ENCODE results near the gene BMERB1.
"Not testable (repeated sequence)": the region's sequence is repeated elsewhere in the genome, so short reads cannot be mapped to it uniquely, and the experiment has no call there.

Gene BMERB1

DNA sequence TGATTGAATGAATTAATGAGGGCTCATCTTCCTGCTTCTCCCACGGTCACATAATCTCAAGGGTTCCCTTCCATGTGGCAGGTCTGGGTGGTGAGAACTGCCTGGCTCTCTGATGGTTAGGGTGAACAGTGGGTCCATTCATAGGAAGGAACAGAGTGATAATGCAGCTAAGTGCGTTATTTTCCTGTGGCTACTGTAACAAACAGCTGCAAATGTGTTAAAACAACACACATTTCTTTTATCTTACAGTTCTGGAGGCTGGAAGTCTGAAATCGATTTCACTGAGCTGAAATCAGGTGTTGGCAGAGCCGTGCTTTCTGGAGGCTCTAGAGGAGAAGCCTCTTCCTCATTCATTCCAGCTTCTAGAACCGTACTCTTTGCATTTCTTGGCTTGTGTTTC, 95.3 kb downstream of the BMERB1 start:
- no peak for DNase-seq

DNA sequence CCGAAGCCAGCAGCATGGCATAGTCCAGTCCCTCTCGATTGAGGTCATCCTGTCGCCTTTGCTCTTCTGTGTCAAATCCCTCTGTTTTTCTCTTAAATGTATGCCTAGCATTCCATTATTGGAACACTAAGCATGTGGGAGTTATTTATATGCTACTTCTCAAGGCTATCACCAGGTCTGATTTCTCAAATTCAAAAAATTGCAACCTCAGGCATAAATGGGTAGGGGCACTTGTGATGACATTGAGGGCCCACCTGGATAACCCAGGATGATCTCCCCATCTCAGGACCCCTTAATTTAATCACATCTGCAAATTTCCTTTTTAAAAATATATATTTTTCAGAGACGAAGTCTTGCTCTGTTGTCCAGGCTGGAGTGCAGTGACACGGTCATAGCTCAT, 95.7 kb downstream of the BMERB1 start:
- no peak for DNase-seq

DNA sequence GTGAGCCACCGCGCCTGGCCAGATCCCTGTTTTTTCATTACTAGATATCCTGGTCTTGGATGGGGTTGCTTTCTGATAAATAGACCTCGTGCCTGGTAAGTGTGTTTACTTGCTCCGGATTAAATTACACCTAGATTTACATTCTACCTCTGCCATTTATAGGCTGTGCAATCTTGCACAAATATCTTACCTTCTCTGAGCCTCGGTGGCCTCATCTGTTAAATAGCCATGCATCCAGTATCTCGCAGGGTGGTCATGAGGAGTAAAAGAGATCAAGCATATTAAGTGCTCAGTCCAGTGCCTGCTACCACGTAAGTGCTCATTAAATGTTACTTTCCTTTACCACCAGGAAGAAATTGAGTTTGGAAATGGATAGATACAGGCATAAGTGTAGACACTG, 98.4 kb downstream of the BMERB1 start:
- DNase-seq = no peak

GRCh38 chr16:15533386-15533785, 99.0 kb downstream of the BMERB1 start:
- DNase-seq = no peak

DNA sequence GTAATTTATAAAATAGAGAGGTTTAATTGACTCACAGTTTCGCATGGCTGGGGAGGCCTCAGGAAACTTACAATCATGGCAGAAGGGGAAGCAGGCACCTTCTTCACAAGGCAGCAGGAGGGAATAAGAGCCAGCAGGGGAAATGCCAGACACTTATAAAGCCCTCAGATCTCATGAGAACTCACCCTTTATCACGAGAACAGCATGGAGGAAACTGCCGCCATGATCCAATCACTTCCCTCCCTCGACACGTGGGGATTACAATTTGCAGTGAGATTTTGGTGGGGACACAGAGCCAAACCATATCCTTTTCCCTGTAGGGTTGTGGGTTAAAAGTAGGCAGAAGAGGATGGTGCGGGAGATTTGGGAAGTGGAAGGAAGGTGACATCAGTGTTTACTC, 101.4 kb downstream of the BMERB1 start:
- DNase-seq = no peak

DNA sequence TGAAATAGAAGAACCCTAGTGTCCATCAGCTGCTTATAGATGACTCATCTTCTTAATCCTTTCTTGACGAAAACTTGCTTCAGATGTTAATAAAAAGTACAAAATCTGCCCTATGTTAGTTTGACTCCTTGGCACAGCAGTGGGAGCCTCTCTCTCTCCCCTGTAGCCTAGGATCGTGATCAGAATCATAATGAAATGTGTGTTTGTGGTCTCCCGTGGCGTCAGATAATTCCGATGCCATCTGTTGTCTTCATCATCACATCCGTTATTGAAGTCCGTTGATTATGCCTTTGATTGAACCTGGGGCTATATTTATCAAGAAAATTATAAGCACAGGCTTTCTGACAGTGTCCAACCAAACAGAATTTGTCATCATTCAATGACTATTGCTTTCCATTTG, 102.5 kb downstream of the BMERB1 start:
- no peak for DNase-seq

DNA sequence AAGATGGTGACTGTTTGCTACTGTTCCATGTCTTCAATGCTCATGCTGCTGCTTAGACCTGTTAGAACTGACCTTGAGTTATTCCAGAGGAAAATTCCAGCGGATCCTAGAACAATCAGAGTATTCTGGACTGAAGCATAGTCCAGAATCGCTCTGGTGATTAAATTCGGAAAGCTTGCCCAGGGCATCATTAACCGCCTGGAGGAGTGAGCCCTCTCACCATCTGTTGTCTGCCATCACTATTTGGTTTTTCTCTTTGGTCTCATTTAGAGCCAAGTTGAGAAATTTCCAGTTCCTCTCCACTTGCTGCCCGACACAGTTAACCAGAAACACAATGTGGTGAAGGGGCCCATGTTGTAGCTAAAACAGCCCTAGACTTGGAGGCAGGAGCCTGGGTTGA, 104.1 kb downstream of the BMERB1 start:
- no peak for DNase-seq

- no peak for DNase-seq
These were observed 104.8 kb downstream of the BMERB1 start for GRCh38 chr16:15539197-15539596.

- DNase-seq = no peak
These were observed 107.9 kb downstream of the BMERB1 start for GRCh38 chr16:15542261-15542660.

DNA sequence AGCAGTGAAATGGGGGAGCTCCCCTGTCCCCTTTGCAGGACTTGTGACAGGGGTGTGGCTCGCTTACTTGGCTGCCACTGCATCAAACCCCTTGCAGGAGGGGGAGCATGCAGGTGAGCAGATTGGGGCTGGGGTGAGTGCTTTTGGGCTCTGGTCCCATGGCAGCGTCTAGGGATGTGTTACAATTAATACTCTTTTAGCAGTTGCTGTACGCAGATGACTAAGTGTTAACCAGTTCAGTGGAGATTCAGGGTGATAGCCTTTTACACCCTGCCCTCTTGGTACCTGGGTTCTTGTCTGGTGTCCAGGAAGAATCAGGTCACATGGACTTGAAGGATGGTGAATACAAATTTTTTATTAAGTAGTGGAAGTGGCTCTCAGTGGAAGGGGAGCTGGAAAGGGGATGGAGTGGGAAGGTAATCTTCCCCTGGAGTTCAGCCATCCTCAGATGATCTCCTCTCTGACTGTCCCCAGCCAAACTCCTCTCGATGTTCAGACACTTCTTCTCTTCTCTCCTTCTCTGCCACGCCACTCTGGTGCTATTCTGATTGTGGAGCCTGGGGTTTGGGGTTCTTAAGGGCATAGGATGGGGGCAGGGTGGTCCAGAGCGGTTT, 108.5 kb downstream of the BMERB1 start:
- no peak for DNase-seq

DNA sequence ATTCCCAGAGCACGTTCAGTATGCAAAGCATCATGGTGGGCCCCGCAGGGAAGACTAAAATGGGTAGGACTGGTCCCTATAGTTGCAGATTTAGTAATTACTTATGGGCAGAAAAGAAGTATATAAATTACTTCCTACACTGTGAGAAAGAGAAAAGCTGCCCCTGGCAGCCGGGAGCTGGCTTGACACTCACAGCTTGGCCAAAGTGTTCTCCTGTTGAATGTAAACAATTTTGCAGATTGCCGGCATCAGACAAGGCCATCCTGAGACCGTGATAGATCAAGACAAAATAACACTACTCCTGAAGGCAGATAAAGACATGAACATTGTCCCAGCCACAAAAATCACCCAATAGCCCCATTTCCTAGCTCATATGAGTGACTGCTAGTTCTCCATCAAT, 110.0 kb downstream of the BMERB1 start:
- DNase-seq = no peak

- DNase-seq = no peak
These were observed 111.2 kb downstream of the BMERB1 start for GRCh38 chr16:15545544-15545943.

DNA sequence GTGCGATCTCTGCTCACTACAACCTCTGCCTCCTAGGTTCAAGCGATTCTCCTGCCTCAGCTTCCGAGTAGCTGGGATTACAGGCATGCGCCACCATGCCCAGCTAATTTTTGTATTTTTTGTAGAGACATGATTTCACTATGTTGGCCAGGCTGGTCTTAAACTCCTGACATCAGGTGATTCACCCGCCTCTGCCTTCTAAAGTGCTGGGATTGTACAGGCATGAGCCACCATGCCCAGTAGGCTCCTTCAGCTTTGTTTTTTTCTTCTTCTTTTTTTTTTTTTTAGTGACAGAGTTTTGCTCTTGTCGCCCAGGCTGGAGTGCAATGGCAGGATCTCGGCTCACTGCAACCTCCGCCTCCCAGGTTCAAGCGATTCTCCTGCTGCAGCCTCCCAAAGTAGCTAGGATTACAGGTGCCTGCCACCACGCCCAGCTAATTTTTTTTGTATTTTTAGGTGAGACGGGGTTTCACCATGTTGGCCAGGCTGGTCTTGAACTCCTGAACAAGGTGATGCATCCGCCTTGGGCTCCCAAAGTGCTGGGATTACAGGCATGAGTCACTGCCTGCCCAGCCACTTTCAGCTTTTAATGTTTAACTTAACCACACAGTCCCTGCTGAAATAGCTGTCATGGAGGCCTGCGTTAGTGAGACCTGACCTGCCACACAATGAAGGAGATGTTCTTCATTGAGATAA, 112.8 kb downstream of the BMERB1 start:
- not testable (repeated sequence) for DNase-seq

DNA sequence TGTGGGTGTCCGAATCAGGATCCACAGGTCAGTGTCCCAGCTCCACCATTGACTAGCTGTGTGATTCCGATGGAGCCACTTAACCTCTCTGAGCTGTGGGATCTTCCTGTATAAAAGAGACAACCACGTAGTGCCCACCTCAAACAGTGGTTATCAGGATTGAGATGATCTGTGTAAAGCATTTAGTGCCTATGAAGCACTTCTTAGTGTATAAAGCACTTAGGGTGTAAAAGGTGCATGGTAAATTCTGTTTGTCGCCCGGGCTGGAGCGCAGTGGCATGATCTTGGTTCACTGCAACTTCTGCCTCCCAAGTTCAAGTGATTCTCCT, 113.3 kb downstream of the BMERB1 start:
- DNase-seq = no peak

- peak; percentile 20 for DNase-seq
These were observed 114.1 kb downstream of the BMERB1 start for GRCh38 chr16:15548482-15548891.

DNA sequence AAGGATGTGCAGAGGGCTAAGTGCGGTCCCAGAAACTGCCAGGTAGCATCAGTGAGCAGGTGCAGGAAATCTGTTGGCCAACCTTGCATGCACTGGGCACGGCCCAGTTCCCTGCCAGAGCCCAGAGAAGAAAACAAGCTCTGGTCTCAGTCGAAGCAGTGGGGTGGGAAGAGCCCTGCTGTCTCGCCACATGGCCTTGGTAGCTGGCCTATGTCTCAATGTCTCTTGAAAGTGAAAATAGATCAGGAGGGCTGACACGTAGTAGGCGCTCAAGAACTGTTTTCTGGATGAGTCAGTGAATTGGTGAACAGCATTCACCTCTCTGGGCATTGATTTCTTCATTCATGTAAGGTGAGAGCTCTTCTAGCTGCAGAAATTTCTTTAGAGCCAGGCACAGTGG, 118.1 kb downstream of the BMERB1 start:
- DNase-seq = no peak

DNA sequence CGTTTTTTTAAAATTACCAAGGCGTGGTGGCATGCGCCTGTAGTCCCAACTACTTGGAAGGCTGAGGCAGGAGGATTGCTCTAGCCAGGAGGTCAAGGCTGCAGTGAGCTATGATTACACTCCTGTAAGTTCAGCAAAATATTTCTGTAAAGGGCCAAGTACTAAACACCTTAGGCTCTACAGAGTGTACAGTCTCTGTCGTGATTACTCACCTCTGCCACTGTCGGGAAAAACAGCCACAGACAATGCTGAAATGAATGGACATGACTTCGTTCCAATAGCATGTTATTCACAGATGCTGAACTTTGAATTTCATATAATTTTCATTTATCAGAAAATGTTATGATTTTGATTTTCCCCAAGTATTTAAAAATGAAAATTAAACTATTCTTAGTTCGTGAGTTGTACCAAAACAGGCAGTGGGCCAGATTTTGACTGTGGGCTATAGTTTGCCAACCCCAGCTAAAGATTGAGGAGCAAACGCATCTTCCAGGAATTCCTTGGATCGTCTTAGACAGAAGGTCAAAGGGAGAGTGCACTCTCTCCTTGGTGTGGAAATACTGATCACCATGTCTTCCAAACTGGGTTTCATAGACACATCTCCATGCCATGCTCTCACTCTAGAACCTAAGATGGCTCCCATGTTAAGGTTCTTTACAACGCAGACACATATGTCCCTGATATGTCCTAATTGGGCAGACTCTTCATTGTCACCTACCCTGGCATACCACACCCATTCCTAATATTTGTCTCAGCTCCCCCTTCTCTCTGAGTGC, 119.1 kb downstream of the BMERB1 start:
- no peak for DNase-seq

DNA sequence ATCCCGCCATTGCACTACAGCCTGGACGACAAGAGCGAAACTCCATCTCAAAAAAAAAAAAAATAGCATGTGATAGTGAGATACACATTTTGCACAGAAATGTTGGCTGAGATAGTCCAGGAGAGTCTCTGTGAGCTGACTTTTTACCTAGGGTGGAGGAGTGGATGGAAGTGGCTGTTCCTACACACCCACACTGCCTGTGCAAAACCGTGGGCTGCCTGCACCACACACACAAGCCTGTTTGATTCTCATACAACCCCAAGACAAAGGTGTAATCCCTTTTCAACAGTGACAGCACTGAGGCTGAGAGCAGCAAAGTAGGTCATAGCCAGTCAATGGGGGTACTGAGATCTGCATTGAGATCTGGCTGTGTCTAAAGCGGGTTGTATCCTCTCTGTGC, 121.7 kb downstream of the BMERB1 start:
- DNase-seq = no peak

- no peak for DNase-seq
These were observed 122.9 kb downstream of the BMERB1 start for GRCh38 chr16:15557258-15557657.

GRCh38 chr16:15559176-15559575, 124.8 kb downstream of the BMERB1 start:
- no peak for DNase-seq

DNA sequence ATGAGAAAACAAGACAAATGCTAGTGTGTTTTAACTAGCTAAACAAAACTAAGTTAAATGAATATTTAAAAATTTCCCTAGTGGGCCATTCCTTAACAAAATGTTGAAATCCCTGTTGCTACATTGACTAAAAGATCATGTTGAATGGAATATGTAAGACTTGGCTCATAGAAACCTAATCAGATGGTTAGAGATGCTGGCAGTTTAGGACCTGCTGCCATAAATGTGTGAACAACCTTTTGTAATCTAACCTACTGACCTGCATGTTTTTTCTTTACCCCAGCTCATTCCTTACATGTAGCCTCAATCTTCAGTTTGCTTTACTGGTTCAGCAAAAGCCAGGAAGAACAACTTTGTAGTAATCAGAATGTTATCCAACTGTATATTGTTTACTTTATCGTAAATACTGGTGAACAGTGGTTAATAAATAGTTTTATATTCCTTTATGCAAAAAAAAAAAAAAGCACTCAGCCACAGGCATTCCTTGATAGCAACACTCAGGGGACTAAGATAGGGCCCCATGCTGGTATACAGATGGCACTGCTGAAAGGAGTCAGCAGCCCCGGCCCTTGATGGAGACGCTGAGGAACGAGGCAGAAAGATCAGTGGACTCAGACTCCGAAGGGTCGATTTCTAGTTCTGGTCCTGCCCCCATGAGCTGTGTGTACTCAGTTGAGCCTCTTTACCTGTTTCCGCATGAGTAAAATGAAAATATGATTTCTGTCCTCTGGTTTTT, 130.4 kb downstream of the BMERB1 start:
- DNase-seq = no peak

GRCh38 chr16:15566095-15566494, 131.7 kb downstream of the BMERB1 start:
- DNase-seq = no peak

GRCh38 chr16:15567823-15568222, 133.4 kb downstream of the BMERB1 start:
- no peak for DNase-seq

- not testable (repeated sequence) for DNase-seq
These were observed 136.3 kb downstream of the BMERB1 start for GRCh38 chr16:15570666-15571065.
